LHCN-M2 (cell line): ENCODE data around the gene SENP1. TPM values are rescaled to one million over a fixed set of nuclear protein-coding genes. Genes with fewer than 3 reads are reported as not detected.
"Not testable (repeated sequence)": the region's sequence is repeated elsewhere in the genome, so short reads cannot be mapped to it uniquely, and the experiment has no call there.

ENCODE experiments used
- DNase-seq: peaks from one replicate; pipeline ENCODE4 v3.0.0-alpha.2; 2012; ENCODE audit warnings: low read depth
- polyA plus RNA-seq: library from polyadenylated mRNA; unstranded; fragments of >200 nt; gene quantifications from one replicate; pipeline ENCODE4 v1.2.1, GENCODE V29; 2012; ENCODE audit warnings: missing spikeins
- total RNA-seq: library from RNA; depleted of rRNA; stranded (reverse); fragments of >200 nt; gene quantifications from 2 replicates; pipeline ENCODE4 v1.2.3, GENCODE V29; 2014; rRNA removed

The SENP1 gene
- total RNA-seq = 17.7 and 22.0 TPM in 2 replicates
- polyA plus RNA-seq = 5.2 TPM

- peak; percentile 86 for DNase-seq
Measured at GRCh38 chr12:48105867-48106680, at the start of gene SENP1. Gene SENP1, minus strand, starts transcription at chr12:48106079. Its CDS starts 4,607 bp downstream, at chr12:48101472.

GRCh38 chr12:48151103-48151771, 45.4 kb upstream of the SENP1 start:
- DNase-seq = no peak

GRCh38 chr12:48145981-48146380, 40.1 kb upstream of the SENP1 start:
- no peak for DNase-seq

GRCh38 chr12:48143898-48144297, 38.0 kb upstream of the SENP1 start:
- DNase-seq = no peak

GRCh38 chr12:48142818-48143674, 37.2 kb upstream of the SENP1 start:
- DNase-seq = no peak

- DNase-seq = no peak
Measured at GRCh38 chr12:48135027-48135426, 29.1 kb upstream of the SENP1 start.

- no peak for DNase-seq
Measured at GRCh38 chr12:48132826-48133225, 26.9 kb upstream of the SENP1 start.

GRCh38 chr12:48131517-48131916, 25.6 kb upstream of the SENP1 start:
- no peak for DNase-seq

GRCh38 chr12:48129376-48129775, 23.5 kb upstream of the SENP1 start:
- no peak for DNase-seq

- DNase-seq = no peak
Measured at GRCh38 chr12:48128800-48129199, 22.9 kb upstream of the SENP1 start.

- no peak for DNase-seq
Measured at GRCh38 chr12:48126953-48127630, 21.2 kb upstream of the SENP1 start.

- no peak for DNase-seq
Measured at GRCh38 chr12:48125985-48126384, 20.1 kb upstream of the SENP1 start.

- not testable (repeated sequence) for DNase-seq
Measured at GRCh38 chr12:48125542-48125941, 19.7 kb upstream of the SENP1 start.

GRCh38 chr12:48123169-48123568, 17.3 kb upstream of the SENP1 start:
- DNase-seq = no peak

GRCh38 chr12:48122065-48122834, 16.4 kb upstream of the SENP1 start:
- DNase-seq = no peak

- DNase-seq = no peak
Measured at GRCh38 chr12:48121522-48121921, 15.6 kb upstream of the SENP1 start.

GRCh38 chr12:48119834-48120195, 13.9 kb upstream of the SENP1 start:
- DNase-seq = no peak

- DNase-seq = peak; percentile 86
Measured at GRCh38 chr12:48119078-48119833, 13.4 kb upstream of the SENP1 start, which contains the start of gene PFKM. Gene PFKM, plus strand, starts transcription at chr12:48119364. Its CDS starts 3,411 bp downstream, at chr12:48122775.

GRCh38 chr12:48118284-48118871, 12.5 kb upstream of the SENP1 start:
- no peak for DNase-seq
